Smooth muscle cell (in vitro differentiated cells): ENCODE data around the gene METTL21C. TPM values are rescaled to one million over a fixed set of nuclear protein-coding genes. Genes with fewer than 3 reads are reported as not detected.

Experiments used
- DNase-seq: peaks from one replicate; lab custom pipeline; 2025; ENCODE audit not compliant: unreplicated experiment; lab: John Stamatoyannopoulos, UW
- H2AFZ ChIP-seq: fragments of 200-600 bp; sonication (generic); 2 replicates; pipeline ENCODE4 v1.6.0; 2016; ENCODE audit warnings: antibody characterized with exemption, low read depth, mild to moderate bottlenecking
- H3F3A ChIP-seq: fragments of 200-600 bp; sonication (generic); 2 replicates; pipeline ENCODE4 v1.6.0; 2017; ENCODE audit warnings: antibody characterized with exemption, low read depth
- H3K27ac ChIP-seq: fragments of 200-600 bp; sonication (generic); 2 replicates; pipeline ENCODE4 v1.5.1; 2016; ENCODE audit warnings: low read depth, mild to moderate bottlenecking
- H3K27me3 ChIP-seq: fragments of 200-600 bp; sonication (generic); 2 replicates; pipeline ENCODE4 v1.6.1; 2016; ENCODE audit warnings: low read depth, mild to moderate bottlenecking
- H3K36me3 ChIP-seq: fragments of 200-600 bp; sonication (generic); 2 replicates; pipeline ENCODE4 v1.5.1; 2016; ENCODE audit warnings: low read depth
- H3K4me1 ChIP-seq: fragments of 200-600 bp; sonication (generic); 2 replicates; pipeline ENCODE4 v1.5.1; 2016; ENCODE audit warnings: low read depth
- H3K4me2 ChIP-seq: fragments of 200-600 bp; sonication (generic); 2 replicates; pipeline ENCODE4 v1.6.0; 2016; ENCODE audit warnings: mild to moderate bottlenecking
- H3K4me3 ChIP-seq: fragments of 200-600 bp; sonication (generic); 2 replicates; pipeline ENCODE4 v1.5.1; 2016; ENCODE audit warnings: mild to moderate bottlenecking
- H3K79me2 ChIP-seq: fragments of 200-600 bp; sonication (generic); 2 replicates; pipeline ENCODE4 v1.6.0; 2016; ENCODE audit warnings: low read depth, mild to moderate bottlenecking
- H3K9ac ChIP-seq: fragments of 200-600 bp; sonication (generic); 2 replicates; pipeline ENCODE4 v1.6.0; 2016; ENCODE audit warnings: low read depth
- H3K9me3 ChIP-seq: fragments of 200-600 bp; sonication (generic); replicated peaks from 2 replicates; pipeline ENCODE4 v1.5.1; 2016; ENCODE audit warnings: low read depth
- H4K20me1 ChIP-seq: fragments of 200-600 bp; sonication (generic); 2 replicates; pipeline ENCODE4 v1.6.0; 2016; ENCODE audit warnings: low read depth
- WGBS: methylation state at CpG from one replicate; pipeline ENCODE4 v1.1.7; 2016; ENCODE audit warnings: low lambda C conversion rate; 5-methylcytosine and 5-hydroxymethylcytosine counted together
- polyA plus RNA-seq: library from polyadenylated mRNA; unstranded; fragments of >200 nt; fragmentation: Nextera tagmentation; extraction: Ambion mirVana; gene quantifications from 2 replicates; pipeline ENCODE4 v1.2.1, GENCODE V29; 2016
- total RNA-seq: library from RNA; depleted of rRNA; stranded (reverse); fragments of >200 nt; gene quantifications from 2 replicates; pipeline ENCODE4 v1.2.3, GENCODE V29; 2014
- TF ChIP-seq, protein P1 (sequence below): fragments of 200-600 bp; sonication (generic); IDR thresholded peaks from 2 replicates; pipeline ENCODE4 v1.5.1; 2017; ENCODE audit warnings: borderline replicate concordance, mild to moderate bottlenecking, antibody characterized with exemption; ENCODE audit not compliant: insufficient read depth, poor library complexity, severe bottlenecking

The METTL21C gene
- total RNA-seq (not detected in 2 replicates), polyA plus RNA-seq (not detected in 2 replicates)

DNA sequence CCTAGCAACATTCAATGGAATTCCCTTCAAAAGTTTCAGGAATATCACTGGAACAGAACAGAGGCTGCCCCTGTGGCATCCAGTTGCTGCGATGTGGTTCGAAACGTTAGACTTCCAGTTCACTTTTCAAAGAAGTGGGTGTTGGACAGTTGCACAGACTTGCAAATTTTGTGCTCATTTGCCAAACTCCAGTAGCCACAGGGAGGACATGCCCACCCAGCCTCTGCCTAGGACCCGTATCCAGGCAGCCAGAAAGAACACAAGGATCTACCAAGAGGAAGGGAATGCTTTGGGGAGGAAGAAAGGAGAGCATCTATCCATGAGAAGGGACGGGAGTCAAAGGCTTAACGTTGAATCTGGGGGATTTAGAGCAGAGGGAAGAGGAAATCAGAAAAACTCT is at the start of gene METTL21C:
Gene METTL21C (minus strand): TSS at position 108 of the 400 bp plus-strand sequence. CDS start 546 bp downstream, outside the sequence.
- H3K9me3 ChIP-seq: no peaks in the 10 kb centered on the region
- H3K79me2 ChIP-seq: no peaks in the 10 kb centered on the region
- H3K4me2 ChIP-seq: no peak within 1 kb of the TSS
- no peak within 1 kb of the TSS for H3K4me3 ChIP-seq
- H2AFZ ChIP-seq: no peak within 1 kb of the TSS
- no peaks in the 10 kb centered on the region for H3F3A ChIP-seq
- no peak within 1 kb of the TSS for H3K9ac ChIP-seq
- WGBS: 85% methylated on average over 6 of the region's 6 CpGs
- no peak within 1 kb of the TSS for H3K27ac ChIP-seq
- TF ChIP-seq, protein P1, sequence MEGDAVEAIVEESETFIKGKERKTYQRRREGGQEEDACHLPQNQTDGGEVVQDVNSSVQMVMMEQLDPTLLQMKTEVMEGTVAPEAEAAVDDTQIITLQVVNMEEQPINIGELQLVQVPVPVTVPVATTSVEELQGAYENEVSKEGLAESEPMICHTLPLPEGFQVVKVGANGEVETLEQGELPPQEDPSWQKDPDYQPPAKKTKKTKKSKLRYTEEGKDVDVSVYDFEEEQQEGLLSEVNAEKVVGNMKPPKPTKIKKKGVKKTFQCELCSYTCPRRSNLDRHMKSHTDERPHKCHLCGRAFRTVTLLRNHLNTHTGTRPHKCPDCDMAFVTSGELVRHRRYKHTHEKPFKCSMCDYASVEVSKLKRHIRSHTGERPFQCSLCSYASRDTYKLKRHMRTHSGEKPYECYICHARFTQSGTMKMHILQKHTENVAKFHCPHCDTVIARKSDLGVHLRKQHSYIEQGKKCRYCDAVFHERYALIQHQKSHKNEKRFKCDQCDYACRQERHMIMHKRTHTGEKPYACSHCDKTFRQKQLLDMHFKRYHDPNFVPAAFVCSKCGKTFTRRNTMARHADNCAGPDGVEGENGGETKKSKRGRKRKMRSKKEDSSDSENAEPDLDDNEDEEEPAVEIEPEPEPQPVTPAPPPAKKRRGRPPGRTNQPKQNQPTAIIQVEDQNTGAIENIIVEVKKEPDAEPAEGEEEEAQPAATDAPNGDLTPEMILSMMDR: no peak
- H3K4me1 ChIP-seq: peaks cover 6% of the 10 kb centered on the region
- no peaks in the 10 kb centered on the region for H3K27me3 ChIP-seq
- DNase-seq: no peak
- H3K36me3 ChIP-seq: no peaks in the 10 kb centered on the region
- H4K20me1 ChIP-seq: no peaks in the 10 kb centered on the region

DNA sequence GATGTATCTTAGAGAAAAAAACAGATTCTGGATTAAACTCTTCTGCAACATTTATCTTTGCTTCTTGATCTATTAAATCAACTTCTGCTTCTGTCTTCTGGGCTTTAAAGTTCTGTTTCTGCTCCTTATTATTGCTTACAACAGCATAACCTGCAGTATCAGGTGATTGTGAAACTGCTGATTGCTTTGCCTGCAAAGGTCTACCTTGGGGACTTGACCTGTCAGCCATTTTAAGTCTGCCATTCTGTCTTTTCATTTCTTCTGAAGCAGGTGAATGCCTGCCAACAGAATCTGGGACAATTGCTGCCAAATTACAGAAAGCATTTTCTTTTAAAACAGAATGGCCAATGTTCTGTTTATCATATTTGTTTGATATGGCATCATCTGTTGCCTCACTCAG is 47.7 kb upstream of the METTL21C start:
- Histone ChIP-seq H3K9ac (no peak overlapping the region), H3K9me3 (peaks cover 4% of the 10 kb centered on the region), H4K20me1 (no peaks in the 10 kb centered on the region), H2AFZ (no peak overlapping the region), H3F3A (no peaks in the 10 kb centered on the region), H3K27ac (no peak overlapping the region), H3K79me2 (no peaks in the 10 kb centered on the region), H3K4me2 (no peak overlapping the region), H3K4me1 (no peaks in the 10 kb centered on the region), H3K4me3 (no peak overlapping the region), H3K36me3 (no peaks in the 10 kb centered on the region), H3K27me3 (peaks cover 4% of the 10 kb centered on the region)
- DNase-seq: no peak
- TF ChIP-seq, protein P1: no peak

DNA sequence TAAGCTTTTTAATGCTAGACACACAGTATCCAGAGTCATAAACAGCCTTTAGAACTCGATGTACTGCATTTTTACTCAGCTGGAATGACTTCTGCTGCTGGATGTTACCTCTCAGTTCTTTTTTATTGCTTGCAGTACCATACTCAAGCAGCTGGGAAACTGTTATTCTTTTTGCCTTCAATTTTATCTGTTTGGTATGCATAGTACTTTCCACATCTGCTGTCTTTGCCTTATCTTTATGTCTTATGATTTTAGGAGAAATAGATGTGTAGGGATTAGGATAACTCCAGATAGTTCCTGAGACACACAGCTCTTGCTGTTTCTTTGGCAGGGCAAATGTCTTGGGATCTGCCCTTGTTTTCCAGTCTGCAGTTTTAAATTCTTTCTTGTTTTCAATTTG is 47.3 kb upstream of the METTL21C start:
- Histone ChIP-seq H3K79me2 (no peaks in the 10 kb centered on the region), H4K20me1 (no peaks in the 10 kb centered on the region), H3K4me2 (no peak overlapping the region), H3K4me1 (no peaks in the 10 kb centered on the region), H3K4me3 (no peak overlapping the region), H3K36me3 (no peaks in the 10 kb centered on the region), H3F3A (no peaks in the 10 kb centered on the region), H3K27me3 (peaks cover 4% of the 10 kb centered on the region), H3K27ac (no peak overlapping the region), H3K9ac (no peak overlapping the region), H2AFZ (no peak overlapping the region), H3K9me3 (peaks cover 4% of the 10 kb centered on the region)
- TF ChIP-seq, protein P1: no peak
- DNase-seq: no peak
- WGBS: 38% methylated on average over 1 of the region's 1 CpG

DNA sequence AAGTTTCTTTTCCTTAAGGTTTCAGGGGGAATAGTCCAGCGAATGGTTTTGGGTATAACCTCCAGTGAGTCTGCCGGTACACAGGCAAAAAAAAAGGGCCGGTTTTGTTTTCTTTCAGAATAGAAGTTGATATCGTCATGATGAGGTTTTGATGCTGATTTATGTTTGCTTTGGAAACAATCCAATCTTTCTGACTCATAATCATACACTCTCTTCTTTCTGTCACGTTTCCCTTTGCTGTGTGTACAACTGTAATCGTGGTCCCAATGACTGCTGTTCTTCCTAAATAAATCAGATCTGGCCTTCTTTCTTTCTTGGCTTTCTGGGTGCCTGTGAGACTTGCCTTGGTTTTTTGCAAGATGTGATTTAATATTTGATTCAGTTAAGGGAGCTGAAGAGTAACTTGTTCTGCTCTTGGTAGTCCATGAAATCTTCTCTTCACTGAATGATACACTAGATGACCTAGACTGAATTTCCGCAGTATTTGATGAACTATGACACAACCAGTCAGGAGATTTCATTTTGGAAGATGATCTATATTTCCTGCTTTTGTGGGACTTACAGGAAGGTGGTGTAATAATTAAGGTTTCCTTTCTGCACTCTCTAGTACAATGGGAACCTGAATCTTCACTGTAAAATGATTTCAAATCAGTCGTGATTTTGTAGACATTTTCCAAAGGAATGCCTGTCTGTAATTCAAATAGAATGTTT is 34.9 kb upstream of the METTL21C start:
- no peaks in the 10 kb centered on the region for H3K36me3 ChIP-seq
- TF ChIP-seq, protein P1: no peak
- no peak overlapping the region for H2AFZ ChIP-seq
- H3K4me2 ChIP-seq: no peak overlapping the region
- H3K9me3 ChIP-seq: no peaks in the 10 kb centered on the region
- no peak overlapping the region for H3K9ac ChIP-seq
- H3F3A ChIP-seq: no peaks in the 10 kb centered on the region
- H3K79me2 ChIP-seq: no peaks in the 10 kb centered on the region
- no peaks in the 10 kb centered on the region for H3K4me1 ChIP-seq
- 82% methylated on average over 8 of the region's 8 CpGs for WGBS
- no peaks in the 10 kb centered on the region for H3K27me3 ChIP-seq
- no peaks in the 10 kb centered on the region for H4K20me1 ChIP-seq
- H3K27ac ChIP-seq: no peak overlapping the region
- no peak overlapping the region for H3K4me3 ChIP-seq
- DNase-seq: no peak
